Gastroesophageal sphincter (tissue), 3 donors: Measurements from ENCODE around the gene DMD.

Source experiments
- CTCF ChIP-seq, 4 experiments: fragments of 200-600 bp in 2 of 4; fragments of 450-650 bp in 2 of 4; sonication (generic) in 1 of 4; IDR thresholded peaks; one replicate each; pipeline ENCODE4 v1.5.1; 2017 to 2019; ENCODE audit warnings: antibody characterized with exemption in 4 of 4, mild to moderate bottlenecking in 2 of 4, moderate library complexity in 2 of 4
- EP300 ChIP-seq: sonication (generic); formaldehyde crosslinking; IDR thresholded peaks from one replicate; pipeline ENCODE4 v1.6.1; 2017; ENCODE audit warnings: antibody characterized with exemption, mild to moderate bottlenecking
- POLR2A ChIP-seq, 2 donors: fragments of 450-650 bp; IDR thresholded peaks; one replicate each; pipeline ENCODE4 v1.6.1; 2017; ENCODE audit warnings: antibody characterized with exemption in 2 of 2, mild to moderate bottlenecking in 2 of 2, moderate library complexity in 1 of 2
- POLR2AphosphoS5 ChIP-seq: sonication (generic); formaldehyde crosslinking; IDR thresholded peaks from one replicate; pipeline ENCODE4 v1.6.1; 2017; ENCODE audit warnings: antibody characterized with exemption

GRCh38 chrX:31807165-31807564, 1404.2 kb downstream of the DMD start:
- TF ChIP-seq EP300 (no peak), CTCF (IDR thresholded peaks at IDR 0.05) (no peak), POLR2A (IDR thresholded peaks at IDR 0.05) (no peak), POLR2AphosphoS5 (no peak)
